Breast epithelium (tissue), 3 donors: ENCODE measurements around the gene FHDC1.

Experiments
- CTCF ChIP-seq, 3 donors: fragments of 450-650 bp; IDR thresholded peaks; one replicate each; pipeline ENCODE4 v1.5.1; 2016 to 2017; ENCODE audit warnings: antibody characterized with exemption in 3 of 3, mild to moderate bottlenecking in 3 of 3, moderate library complexity in 3 of 3
- POLR2A ChIP-seq: fragments of 450-650 bp; IDR thresholded peaks from one replicate; pipeline ENCODE4 v1.6.1; 2016; ENCODE audit warnings: antibody characterized with exemption, mild to moderate bottlenecking, moderate library complexity

GRCh38 chr4:152981842-152982241 lies 45.7 kb downstream of the FHDC1 start:
- no peak for TF ChIP-seq CTCF (IDR thresholded peaks at IDR 0.05)
- no peak for TF ChIP-seq POLR2A
